Measurements from ENCODE around the gene APMAP.
"Not testable (repeated sequence)": the region's sequence is repeated elsewhere in the genome, so short reads cannot be mapped to it uniquely, and the experiment has no call there.

Gene APMAP

DNA sequence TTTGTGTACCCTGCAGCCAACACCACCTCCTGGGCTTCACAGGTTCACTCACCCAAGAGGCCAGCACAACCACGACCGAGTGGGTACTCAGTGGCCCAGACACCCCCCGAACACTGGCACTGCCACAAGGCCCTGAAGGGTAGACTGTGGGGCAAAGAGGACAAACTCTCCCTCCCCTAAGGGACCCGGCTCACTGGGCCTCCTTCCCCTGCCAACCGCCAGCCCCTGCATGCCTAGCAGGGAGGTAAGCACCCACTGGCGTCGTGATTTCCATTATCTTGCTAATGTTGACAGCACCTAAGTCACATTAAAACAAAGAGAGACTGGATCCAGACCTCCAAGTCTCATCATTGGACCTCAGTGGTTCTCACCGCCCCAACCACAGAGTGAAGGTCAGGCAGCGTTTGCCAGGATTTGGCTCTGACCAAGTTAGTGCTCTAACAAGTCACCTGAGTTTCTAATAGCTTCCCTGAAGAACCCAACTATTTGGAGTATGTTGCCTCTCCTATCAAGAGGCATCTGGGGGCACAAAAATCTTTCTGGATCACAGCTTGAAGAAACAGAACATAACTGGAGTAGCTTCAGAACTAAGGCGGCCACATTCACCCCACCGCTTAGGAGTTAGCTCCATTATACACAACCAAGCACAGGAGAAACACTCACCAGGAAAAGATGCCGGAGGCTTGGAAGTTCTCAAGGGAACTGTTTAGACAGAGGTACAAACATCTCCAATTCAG is 14.0 kb upstream of the APMAP start:
- no peak for DNase-seq (ENCODE audit: low read depth in 2 of 2)

DNA sequence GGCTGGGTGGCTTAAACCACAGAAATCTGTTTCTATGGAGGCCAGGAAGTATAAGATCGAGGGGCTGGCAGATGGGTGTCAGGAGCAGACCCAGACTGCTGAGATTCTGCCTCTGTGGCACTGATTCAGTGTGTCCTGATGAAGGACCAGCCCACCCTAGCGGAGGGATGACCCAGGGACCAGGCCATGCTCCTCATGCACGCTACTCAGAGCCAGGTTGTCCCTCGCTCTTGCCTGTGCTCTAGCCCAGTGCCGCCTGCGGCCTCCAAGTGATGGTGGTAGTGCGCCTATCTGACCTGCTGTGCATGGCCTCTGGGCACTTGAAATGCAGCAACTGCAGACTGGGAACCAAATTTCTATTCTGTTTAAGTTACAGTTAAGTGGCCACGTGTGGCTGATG is 13.1 kb upstream of the APMAP start:
- no peak for DNase-seq (ENCODE audit: low read depth in 2 of 2)

DNA sequence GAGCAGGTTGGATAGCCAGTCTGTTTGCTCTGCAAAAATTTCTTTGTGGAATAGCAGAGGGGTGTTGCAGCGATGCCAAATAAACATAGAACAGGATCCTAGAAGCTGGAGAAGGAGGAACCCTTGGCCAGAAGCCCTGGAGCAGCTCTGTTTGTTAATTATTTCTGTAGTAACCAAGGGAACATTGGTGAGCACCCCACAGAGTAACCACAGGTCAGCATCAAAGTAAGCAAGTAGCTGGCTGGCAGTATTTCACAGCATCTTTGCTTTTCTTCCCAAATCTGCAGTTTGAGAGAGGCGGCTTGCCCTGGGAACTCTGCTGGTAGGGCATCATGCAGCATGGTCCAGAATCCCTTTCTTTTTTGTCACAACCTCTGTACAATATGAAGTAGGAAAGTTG is 12.7 kb upstream of the APMAP start:
- DNase-seq (ENCODE audit: low read depth in 2 of 2) = no peak

DNA sequence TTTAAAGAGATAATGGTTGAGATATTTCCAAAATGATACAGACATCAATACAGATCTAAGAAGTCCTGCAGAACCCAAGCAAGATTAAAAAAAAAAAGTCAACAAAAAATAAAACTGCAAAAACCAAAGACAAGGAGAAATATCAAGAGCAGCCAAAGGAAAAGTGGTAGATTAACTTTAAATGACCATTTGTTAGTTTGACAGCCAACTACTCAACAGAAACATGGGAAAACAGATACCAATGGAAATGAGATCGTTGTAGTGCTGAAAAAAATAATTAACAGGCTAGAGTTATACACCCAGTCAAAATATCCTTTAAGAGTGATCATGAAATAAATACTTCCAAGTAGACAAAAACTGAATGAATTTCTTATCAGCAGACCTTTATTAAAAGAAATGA is 10.5 kb upstream of the APMAP start:
- DNase-seq (ENCODE audit: low read depth in 2 of 2) = no peak

DNA sequence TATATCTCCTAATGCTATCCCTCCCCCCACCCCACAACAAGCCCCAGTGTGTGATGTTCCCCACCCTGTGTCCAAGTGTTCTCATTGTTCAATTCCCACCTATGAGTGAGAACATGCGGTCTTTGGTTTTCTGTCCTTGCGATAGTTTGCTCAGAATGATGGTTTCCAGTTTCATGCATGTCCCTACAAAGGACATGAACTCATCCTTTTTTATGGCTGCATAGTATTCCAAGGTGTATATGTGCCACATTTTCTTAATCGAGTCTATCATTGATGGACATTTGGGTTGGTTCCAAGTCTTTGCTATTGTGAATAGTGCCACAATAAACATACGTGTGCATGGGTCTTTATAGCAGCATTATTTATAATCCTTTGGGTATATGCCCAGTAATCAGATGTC is 8.8 kb upstream of the APMAP start:
- DNase-seq (ENCODE audit: low read depth in 2 of 2) = not testable (repeated sequence)

DNA sequence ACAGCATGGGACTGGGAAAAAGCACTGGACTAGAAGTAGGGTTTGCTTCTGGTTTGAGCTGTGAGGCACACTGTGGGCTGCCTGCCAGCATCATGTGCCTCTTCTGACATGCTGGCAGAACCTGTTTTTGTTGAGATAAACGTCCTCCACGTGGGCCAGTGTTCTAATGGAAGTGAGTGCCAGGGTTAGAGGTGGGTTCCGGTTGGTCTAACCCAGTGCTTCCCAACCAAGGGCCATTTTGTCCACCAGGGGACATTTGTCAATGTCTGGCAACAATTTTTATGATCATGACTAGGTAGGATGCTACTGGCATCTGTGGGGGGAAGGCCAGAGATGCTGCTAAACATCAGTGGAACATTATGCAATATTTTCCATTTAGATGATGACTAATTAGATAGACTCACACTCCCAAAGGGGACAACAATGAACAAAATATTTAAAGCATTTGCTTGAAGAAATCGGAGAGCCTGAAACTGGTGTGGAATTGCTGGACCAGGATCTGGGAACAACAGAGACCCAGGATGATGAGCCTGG is 7.8 kb upstream of the APMAP start:
- no peak for DNase-seq (ENCODE audit: low read depth in 2 of 2)

DNA sequence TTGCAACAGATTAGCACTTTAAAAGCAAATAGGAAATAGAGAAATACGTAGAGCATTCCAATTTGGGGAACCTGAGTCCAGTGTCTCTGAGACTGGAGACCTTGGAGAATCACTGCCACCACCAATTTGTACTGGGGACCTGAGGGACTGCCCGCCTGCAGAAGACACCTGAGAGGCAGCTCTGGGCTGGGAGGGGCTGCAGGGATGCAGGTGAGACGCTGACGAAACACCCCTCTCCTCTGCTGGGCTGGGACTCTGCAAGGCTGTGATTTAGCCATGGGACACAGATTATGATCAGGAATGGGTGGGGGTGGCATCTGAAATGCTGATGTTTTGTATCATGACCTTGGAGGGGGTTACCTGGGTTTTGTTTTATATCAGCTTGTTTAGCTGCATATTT is 7.0 kb upstream of the APMAP start:
- no peak for DNase-seq (ENCODE audit: low read depth in 2 of 2)

DNA sequence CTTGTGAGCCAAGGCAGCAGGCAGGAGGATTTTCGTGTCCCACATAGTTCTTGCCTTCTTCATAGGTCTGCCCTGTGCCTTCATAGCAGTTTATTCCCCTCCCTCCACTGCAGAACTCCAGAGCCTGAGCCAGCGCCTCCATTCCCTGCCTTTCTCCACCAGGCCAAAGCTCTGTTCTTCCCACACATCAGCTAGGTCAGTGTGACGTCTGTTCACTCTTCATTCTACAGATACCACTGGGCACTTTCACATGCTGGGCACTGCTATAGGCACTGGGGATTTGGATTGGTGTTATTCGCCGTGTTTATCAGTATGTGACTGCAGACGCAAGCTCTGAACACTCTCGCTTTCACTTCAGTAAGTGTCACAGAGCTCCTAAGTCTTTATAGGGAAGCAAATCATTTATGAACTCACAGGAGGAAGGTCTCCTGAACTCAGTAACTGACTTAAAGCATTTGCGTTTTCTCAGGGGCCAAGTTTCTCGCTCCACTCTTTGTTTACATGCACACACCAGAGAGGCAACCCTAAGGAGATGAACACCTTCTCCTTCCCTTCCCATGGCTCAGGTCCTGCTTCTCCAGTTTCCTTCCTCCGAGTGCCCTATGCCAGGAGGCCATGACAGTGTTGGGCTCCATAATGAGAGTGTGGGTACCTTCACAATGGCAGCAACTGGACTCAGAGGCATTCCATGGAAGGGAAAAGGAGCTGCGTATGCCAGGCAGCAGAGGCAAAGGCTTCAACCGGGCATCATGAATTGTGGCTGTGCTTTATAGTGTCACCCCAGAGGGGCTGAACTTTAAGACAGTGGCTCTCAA is 6.3 kb upstream of the APMAP start:
- no peak for DNase-seq (ENCODE audit: low read depth in 2 of 2)

DNA sequence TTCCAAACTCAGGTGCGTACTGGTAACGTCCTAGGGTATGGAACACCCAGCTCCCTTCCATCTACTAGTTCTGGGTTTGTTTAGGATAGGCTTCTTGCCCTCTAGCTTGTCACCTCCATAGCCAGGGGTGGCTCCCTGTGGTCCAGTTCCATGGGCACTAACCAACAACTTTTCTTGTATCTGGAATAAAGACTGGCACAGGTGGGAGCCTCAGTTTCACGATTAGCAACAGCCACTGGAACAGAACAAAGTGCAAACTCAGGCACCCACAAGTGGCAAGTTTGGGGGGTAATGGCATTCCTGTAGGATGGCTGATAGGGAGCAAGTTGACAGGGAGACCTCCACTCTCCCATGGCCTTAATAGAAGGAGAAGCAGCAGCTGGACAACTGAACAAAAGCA is 5.6 kb upstream of the APMAP start:
- DNase-seq (ENCODE audit: low read depth in 2 of 2) = no peak

DNA sequence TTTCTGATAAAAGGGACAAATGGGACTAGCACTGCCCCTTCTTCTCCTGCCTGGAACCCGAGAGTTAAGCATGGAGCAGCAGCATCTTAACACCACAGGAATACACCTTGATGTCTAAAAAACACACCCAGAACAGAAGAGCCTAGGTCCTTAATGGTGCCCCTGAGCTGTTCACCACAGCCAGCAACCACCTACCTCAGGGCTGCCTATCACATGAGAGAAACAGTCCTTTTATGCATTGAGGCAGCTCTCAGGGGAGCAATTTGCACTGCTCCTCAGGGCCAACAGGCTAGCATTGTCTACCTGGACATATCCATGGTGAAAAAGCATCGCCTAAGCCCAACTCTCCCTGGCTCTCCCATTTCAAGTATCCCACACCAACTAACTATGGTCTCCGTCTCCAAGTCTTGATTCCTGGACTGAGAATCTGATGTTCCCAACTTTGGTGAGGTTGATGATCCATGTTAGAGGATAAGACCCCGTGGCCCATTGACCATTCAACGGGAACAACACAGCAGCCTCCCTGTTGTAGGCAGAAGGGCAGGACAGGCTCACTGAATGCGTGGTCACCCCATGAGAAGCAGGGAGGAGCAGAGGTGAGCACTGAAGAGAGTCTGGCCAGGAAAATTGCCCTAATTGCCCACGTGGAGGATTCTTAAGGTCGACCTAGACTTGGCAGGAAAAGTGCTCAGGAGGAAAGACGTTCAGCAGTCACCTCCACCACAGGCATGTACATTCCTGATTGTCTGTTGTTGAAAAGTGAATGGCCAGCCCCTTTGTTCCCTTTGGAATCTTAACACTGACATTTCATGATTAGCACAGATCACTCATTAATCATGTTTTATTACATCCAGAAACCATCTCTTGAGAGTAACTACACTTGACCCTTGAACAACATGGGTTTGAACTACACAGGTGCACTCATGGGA is 4.2 kb upstream of the APMAP start:
- no peak for DNase-seq (ENCODE audit: low read depth in 2 of 2)

DNA sequence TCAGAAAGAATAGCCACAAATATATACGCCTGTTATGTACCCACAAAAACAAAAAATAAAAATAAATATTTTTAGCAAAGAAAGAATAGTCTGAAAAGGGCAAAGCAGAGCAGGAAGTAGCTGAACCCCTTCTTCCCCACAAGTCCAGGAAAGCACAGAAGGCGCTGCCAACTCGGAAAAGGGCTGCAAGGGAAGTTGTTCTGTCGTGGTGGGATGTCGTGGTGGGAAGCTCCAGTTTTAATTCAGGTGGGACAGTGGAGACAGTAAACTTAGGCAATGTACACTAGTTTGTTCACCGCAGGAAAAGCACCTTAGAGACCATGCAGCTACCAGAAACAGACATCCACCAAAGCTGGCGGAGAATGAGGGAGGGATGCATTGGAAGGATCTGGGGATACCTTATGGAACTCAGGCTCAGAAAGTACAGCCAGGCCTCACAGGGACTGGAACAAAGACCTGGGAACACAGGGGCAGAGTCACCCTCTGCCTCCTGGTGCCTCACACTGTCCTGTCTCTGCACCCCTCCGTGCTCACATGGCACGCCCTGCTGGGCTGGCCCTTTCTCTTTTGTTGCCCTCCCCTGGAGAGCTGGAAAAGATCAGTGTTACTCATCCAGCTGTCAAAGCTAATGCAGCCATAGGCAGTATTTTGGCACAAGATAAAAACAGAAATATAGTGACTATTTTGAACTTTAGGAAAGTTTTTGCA is 3.3 kb upstream of the APMAP start:
- no peak for DNase-seq (ENCODE audit: low read depth in 2 of 2)

DNA sequence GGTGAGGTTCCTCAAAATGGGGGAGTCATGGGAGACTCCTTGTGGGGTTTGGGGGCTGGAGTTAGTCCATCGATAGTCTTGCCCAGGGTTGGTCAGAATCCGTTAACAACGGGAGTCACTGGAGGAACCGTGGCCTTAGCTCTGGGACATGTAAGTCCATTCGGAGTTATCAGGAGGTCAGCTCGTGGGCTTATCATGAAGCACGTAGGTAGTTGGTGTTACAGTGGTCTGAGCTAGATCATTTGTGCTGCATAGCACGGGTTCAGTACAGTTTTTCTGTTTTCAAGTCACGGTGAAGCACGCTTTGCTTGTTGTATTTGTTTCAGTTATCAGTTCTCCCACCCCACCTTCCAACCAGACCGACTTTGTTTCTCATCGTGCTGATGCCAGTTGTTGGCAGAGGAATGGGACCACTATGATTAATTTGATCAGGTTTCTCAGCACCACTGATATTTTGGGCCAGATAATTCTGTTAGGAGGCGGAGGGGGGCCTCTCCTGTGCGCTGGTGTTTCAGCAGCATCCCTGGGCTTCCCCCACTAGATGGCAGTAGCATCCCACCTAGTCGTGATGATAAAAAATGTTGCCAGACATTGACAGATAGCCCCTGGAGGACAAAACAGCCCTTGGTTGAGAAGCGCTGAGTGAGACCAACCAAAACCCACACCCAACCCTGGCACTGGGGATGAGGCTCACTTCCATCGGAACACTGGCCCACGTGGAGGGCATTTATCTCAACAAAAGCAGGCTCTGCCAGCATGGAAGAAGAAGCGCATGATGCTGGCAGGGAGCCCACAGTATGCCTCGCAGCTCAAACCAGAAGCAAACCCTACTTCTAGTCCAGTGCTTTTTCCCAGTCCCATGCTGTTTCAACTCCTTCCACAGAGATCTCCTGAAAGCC is 2.2 kb upstream of the APMAP start:
- peak; percentile 66 to 83 for DNase-seq (ENCODE audit: low read depth in 2 of 2)

DNA sequence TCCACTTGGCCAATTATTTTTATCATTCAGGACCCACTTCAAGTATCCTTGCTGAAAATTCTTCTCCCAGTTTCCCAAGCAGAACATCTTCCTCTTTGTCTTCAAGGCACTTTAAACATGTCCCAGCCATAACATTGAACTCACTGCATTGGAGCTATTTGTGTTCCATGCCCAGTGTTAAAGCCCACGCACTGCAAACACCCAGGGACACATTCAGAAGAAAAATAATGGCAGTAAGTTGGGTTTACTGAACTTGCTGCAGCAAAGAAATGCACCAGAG is 1.6 kb upstream of the APMAP start:
- no peak for DNase-seq (ENCODE audit: low read depth in 2 of 2)

DNA sequence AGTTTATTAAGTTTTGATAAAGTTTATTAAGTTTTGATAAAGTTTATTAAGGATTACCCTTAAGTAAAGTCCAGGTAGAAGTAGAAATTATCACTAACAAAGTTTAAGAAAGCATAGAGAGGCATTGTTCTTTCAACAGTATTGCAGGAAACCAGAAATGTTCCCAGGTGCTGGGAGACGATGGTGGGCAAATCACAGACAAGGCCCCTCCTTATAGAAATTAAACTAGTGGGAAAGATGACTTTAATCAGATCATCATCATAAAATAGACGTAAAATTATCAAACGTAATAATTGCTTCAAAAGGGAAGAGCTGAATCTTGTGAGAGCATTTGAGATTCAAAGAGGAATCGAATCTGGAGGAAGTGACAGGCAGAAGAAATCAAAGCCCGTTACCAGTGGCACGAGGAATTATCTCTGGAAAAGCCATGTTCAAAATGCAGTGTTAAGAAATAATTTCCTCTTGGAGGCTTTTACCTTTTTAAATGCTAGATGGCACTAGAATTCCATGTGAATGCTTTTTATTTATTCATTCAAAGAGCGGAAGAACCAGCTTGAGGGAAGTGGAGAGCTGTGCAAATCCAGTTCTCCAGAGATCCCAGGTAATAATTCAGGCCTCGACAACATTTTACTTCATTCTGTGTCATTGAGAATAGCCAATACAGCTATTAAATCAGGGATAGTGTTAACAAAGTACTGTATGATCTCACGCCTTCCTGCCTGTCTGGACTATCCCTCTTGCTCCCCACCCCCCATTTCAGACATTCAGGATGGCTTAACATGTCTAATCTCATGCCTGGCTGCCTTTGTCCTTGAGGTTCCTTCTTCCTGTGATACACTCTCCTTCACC is 1.0 kb upstream of the APMAP start:
- DNase-seq (ENCODE audit: low read depth in 2 of 2) = no peak

DNA sequence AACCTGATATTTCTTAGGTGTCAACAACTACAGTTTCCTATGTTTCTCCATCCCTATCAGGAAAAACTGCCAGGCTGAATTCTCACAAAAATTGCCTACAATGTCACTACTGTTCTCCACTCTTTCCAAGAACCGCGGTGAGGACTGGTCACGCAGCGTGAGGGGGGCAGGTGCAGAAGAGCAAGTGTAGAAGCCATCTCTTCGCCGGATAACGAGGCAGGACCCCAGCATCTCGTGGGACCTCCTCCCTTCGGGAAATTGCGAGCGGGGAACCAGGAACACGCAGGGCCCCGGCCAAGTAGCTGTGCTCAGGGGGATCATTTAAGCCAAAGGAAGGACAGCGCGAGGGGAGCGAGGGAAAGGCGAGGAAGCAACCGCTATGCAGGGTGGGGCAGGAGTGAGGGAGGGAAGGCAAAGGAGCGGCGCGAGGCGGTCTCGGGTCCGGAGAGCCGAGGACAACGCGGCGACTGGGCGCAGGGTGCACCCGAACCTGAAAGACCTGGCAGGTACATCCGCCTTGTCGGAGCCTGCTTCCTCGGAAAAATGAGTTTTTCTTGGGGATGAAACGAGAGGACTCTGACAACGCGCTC is 559 bp downstream of the APMAP start:
- peak in 1 of 2 donors; percentile 13 for DNase-seq (ENCODE audit: low read depth in 2 of 2)

DNA sequence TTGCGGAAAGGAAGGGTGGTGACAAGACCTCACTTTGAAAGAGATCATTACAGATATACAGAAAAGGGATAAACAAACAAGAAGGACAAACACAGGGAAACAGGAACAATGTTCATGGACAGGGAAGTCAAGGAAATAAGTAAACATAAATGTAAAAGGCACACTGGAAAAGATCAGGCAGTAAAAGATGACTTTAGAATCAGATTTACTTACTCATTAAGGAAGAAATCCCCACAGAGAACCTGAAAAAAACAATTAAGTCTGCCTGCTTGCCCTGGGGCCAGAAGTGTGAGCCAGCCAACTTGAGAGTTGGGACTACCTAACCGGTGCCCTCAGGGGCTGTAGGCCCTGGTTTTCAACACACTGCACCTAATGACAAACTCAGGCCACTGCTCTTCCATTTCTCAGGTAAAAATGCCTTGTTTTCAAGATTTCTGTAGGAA is 1.7 kb downstream of the APMAP start:
- no peak for DNase-seq (ENCODE audit: low read depth in 2 of 2)

DNA sequence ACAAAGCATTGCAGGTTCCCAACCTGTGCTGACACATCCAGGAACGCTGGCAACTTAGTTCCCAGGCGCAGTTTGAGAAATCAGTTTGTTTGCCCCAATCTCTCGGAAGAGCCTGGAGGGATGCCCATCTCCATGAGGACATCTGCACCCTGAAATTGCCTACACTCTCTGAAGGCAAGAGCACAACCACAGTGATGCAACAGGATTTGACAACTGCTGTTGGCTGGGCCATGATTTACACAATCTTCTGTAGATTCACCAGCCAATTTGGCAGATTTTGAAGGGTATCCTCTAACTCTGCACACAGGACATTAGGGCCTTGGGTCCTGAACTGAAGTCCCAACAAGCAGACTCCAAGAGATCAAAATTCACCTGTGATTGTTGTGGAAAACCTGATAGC is 3.4 kb downstream of the APMAP start:
- DNase-seq (ENCODE audit: low read depth in 2 of 2) = no peak

DNA sequence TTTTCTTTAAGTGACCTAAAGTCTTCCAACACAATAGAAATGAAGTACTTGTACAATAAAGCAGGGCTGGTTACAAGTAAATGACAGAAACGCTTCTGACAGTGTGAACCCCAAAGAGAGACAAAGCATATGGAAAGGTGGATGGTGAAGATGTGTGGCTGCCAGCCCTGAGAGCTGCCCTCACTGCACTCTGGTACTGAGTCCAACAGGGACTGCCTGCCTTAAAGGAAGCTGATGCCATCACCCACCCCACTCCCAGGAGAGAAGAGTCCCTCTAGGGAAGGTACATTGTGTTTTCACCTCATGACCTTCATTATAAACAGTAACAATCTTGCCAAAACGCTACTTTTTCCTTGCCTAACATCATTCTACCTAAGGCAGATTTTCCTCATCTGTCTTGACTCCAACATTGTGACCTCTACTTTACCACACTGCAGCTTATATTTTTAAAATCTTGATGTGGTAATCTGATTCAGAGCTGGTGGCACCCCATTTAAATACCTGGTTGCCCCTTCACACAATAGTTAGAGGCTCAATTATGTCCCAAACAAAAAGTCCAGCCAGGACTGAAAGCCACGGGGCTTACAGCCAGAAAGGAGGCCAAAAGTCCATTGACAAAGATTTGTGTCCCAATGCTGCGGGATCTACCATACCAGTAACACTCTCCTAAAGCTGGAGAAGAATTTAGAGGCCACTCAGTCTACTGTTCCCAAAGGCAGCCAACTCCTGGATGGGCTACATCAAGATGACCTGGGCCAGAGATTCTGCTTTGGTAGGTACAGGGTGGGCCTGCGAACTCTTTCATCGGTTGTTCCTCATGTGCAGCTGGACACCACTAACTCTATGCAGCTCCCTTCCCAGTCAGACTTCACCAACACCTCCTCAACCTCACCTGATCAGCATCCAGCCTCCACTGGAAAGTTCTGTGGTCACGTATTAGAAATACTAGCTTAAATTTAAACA is 4.4 kb downstream of the APMAP start:
- DNase-seq (ENCODE audit: low read depth in 2 of 2) = no peak
